GM12878 (cell line): ENCODE results near the gene BACE1-AS. TPM values are rescaled to one million over a fixed set of nuclear protein-coding genes. Genes with fewer than 3 reads are reported as not detected.

ENCODE experiments used
- ATAC-seq: fragments of 200-7000 bp; cut with Tn5 transposase; 3 replicates; pipeline ENCODE4 v1.9.1; 2020; ENCODE audit warnings: mild to moderate bottlenecking, moderate library complexity
- BruUV-seq: library from RNA; stranded (reverse); fragments of 400-500 nt; replicated peaks from 2 replicates; lab custom pipeline; 2021; lab: Mats Ljungman, UMichigan
- CTCF ChIA-PET: fragments of 300-600 bp; sonication (Branson Sonifier 250); formaldehyde crosslinking; extraction: SDS; loops from one replicate; lab custom pipeline; 2021; ENCODE audit warnings: inconsistent platforms; lab: Yijun Ruan, JAX
- POLR2A ChIA-PET: fragments of 350-600 bp; formaldehyde crosslinking; extraction: SDS; loops from one replicate; lab custom pipeline; 2021; ENCODE audit warnings: inconsistent platforms; lab: Charles Lee
- RAD21 ChIA-PET: fragments of 300-600 bp; sonication (Branson Sonifier 250); formaldehyde crosslinking; loops from one replicate; lab custom pipeline; 2023; ENCODE audit warnings: antibody characterized with exemption; ENCODE audit not compliant: unreplicated experiment; lab: Charles Lee
- SMC1A ChIA-PET: fragments of 300-600 bp; sonication (Branson Sonifier 250); formaldehyde crosslinking; loops from one replicate; lab custom pipeline; 2023; ENCODE audit not compliant: unreplicated experiment, uncharacterized antibody; lab: Charles Lee
- DNase-seq: peaks from one replicate; pipeline ENCODE4 v3.0.0-alpha.2; 2011; ENCODE audit warnings: low read depth, low spot score
- FAIRE-seq: peaks from 3 replicates; lab custom pipeline; 2011; peaks lifted over from hg19 to GRCh38; lab: Jason Lieb, UNC
- H2AFZ ChIP-seq: 2 replicates; pipeline ENCODE4 v1.6.0; 2011; ENCODE audit warnings: low read depth, low read length, control low read depth; ENCODE audit not compliant: control insufficient read depth
- H3K27ac ChIP-seq: 2 replicates; pipeline ENCODE4 v1.5.1; 2011; ENCODE audit warnings: control low read depth; ENCODE audit not compliant: control insufficient read depth, insufficient read depth
- H3K27me3 ChIP-seq, 2 experiments: replicated peaks in 1 of 2; 2 replicates each; pipeline versions ENCODE4 v1.6.0 to v1.6.1; 2011; ENCODE audit warnings: low read length in 1 of 2; ENCODE audit not compliant: control insufficient read depth in 2 of 2, insufficient read depth in 2 of 2
- H3K36me3 ChIP-seq, 2 experiments: 2 replicates each; pipeline ENCODE4 v1.5.1; 2011; ENCODE audit warnings: low read length in 1 of 2; ENCODE audit not compliant: control insufficient read depth in 2 of 2, insufficient read depth in 2 of 2
- H3K4me1 ChIP-seq: 2 replicates; pipeline ENCODE4 v1.6.1; 2011; ENCODE audit warnings: mild to moderate bottlenecking, low read length, moderate library complexity, mixed read lengths; ENCODE audit not compliant: control insufficient read depth, insufficient read depth
- H3K4me2 ChIP-seq: 2 replicates; pipeline ENCODE4 v1.6.0; 2011; ENCODE audit warnings: control low read depth; ENCODE audit not compliant: control insufficient read depth, insufficient read depth
- H3K4me3 ChIP-seq: fragments of 200-600 bp; sonication (generic); 2 replicates; pipeline ENCODE4 v1.5.1; 2016
- H3K79me2 ChIP-seq: 2 replicates; pipeline ENCODE4 v1.6.0; 2011; ENCODE audit warnings: low read length; ENCODE audit not compliant: control insufficient read depth, insufficient read depth
- H3K9ac ChIP-seq: 2 replicates; pipeline ENCODE4 v1.8.0; 2011; ENCODE audit warnings: low read length, control low read depth, mixed read lengths; ENCODE audit not compliant: control insufficient read depth, insufficient read depth
- H3K9me3 ChIP-seq: replicated peaks from 3 replicates; pipeline ENCODE4 v1.5.1; 2011; ENCODE audit warnings: mild to moderate bottlenecking, low read length; ENCODE audit not compliant: control insufficient read depth, insufficient read depth
- H4K20me1 ChIP-seq: 2 replicates; pipeline ENCODE4 v1.6.0; 2011; ENCODE audit not compliant: control insufficient read depth, insufficient read depth
- SP1 ChIP-seq: IDR thresholded peaks from one replicate; pipeline ENCODE4 v1.6.1; 2011; ENCODE audit warnings: low read depth, low read length
- SRF ChIP-seq, 2 experiments: IDR thresholded peaks; 2 replicates each; pipeline ENCODE4 v1.6.1; 2011; ENCODE audit warnings: low read depth in 2 of 2, low read length in 2 of 2, mild to moderate bottlenecking in 1 of 2, moderate library complexity in 1 of 2
- WGBS: methylation state at CpG from one replicate; pipeline ENCODE4 v1.1.6; 2016; ENCODE audit warnings: low lambda C conversion rate; ENCODE audit not compliant: insufficient replicate concordance, insufficient coverage; ENCODE audit errors: missing lambda C conversion rate; 5-methylcytosine and 5-hydroxymethylcytosine counted together
- in situ Hi-C: fragments of 300-500 bp; cut with MboI; formaldehyde crosslinking; loops from 9 replicates; pipeline ENCODE4 v1.14.3; 2018; ENCODE audit warnings: mixed read lengths
- intact Hi-C: fragments of 100-400 bp; cut with micrococcal nuclease; formaldehyde crosslinking; loops from one replicate; pipeline ENCODE4 v1.14.2; 2022; ENCODE audit not compliant: unreplicated experiment
- polyA plus RNA-seq, 11 experiments: library from polyadenylated mRNA; depleted of rRNA in 4 of 11; unstranded in 6 of 11; stranded (reverse) in 5 of 11; fragments of >200 nt; fragmentation: Nextera tagmentation in 4 of 11; fragmentation: Illumina TruSeq in 1 of 11; extraction: Ambion mirVana in 4 of 11; extraction: Trizol in 1 of 11; gene quantifications; 1 replicate in 1 of 11; 2 replicates in 10 of 11; pipeline versions ENCODE4 v1.2.1 to v1.2.3, GENCODE V29; 2011 to 2016; ENCODE audit warnings: inconsistent platforms in 2 of 11, missing spikeins in 2 of 11, low read depth in 1 of 11
- small RNA-seq: library from RNA; depleted of rRNA; stranded (forward); fragments of <200 nt; gene quantifications from one replicate; pipeline ENCODE3, GENCODE V24; 2014
- total RNA-seq, 4 experiments: library from RNA; depleted of rRNA in 3 of 4; stranded (reverse); fragments of >200 nt in 3 of 4; fragmentation: Illumina TruSeq in 1 of 4; extraction: Trizol in 1 of 4; gene quantifications; 2 replicates each; pipeline versions ENCODE4 v1.2.1 to v1.2.3, GENCODE V29; 2013 to 2021

Gene BACE1-AS
- total and polyA plus RNA-seq, 10 of the 15 experiments (the other 5 are each of a cell fraction or from before 2014, with no cell fraction given) = 2.0 to 6.7 (median 3.9) TPM

DNA sequence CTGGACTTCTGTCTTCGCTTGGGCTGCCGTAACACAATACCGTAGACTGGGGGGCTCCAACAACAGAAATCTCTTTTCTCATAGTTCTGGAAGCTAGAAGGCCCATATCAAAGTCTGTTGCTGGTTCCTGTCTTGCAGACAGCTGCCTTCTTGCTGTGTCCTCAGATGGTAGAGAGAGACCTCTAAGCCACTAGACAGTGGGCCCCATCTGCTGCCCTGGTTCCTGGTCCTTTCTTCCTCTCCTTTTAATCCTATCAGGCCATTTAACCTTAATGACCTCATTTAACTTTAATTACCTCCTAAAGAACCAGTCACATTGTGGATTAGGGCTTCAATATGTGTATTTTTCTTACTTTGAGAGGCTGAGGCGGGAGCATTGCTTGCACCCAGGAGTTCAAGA, 45.9 kb downstream of the BACE1-AS start:
- no peak overlapping the region for H3K27ac ChIP-seq
- intact Hi-C loops (no loop called here), in situ Hi-C loops (no loop called here)
- no peak overlapping the region for H3K9ac ChIP-seq
- CTCF ChIA-PET = no interaction called here
- H3K9me3 ChIP-seq = no peaks in the 10 kb centered on the region
- H3K4me1 ChIP-seq = no peaks in the 10 kb centered on the region
- H3K4me3 ChIP-seq = no peak overlapping the region
- RAD21 ChIA-PET = no interaction called here
- TF ChIP-seq SP1 = no peak
- no peak for TF ChIP-seq SRF (IDR thresholded peaks at IDR 0.05; ENCODE audit: low read depth in 2 of 2, low read length in 2 of 2)
- FAIRE-seq = no peak
- no peaks in the 10 kb centered on the region for H4K20me1 ChIP-seq
- POLR2A ChIA-PET = no interaction called here
- no peak overlapping the region for H3K4me2 ChIP-seq
- no peaks in the 10 kb centered on the region; a peak in 1 of 4 replicates for H3K36me3 ChIP-seq
- WGBS = 100% methylated on average over 4 of the region's 4 CpGs
- H2AFZ ChIP-seq = no peak overlapping the region
- DNase-seq = no peak
- SMC1A ChIA-PET = no interaction called here
- no peaks in the 10 kb centered on the region for H3K79me2 ChIP-seq
- BruUV-seq = no TSS peak
- no peak for ATAC-seq
- no peaks in the 10 kb centered on the region for H3K27me3 ChIP-seq

Small RNAs within 50 kb of the gene (small RNA-seq; reads per million reads assigned to genes)
- gene RF00564 = not detected

Other genes with a start within 250 kb of the BACE1-AS start
Only the 7 nearest of the 8 such genes appear.
- 47.5 and 62.2 TPM in 2 replicates for gene PAFAH1B2, start 147.1 kb upstream of the BACE1-AS start, total RNA-seq (2014; rRNA removed)
- 47.8 and 48.3 TPM in 2 replicates for gene PAFAH1B2, start 147.1 kb upstream of the BACE1-AS start, total RNA-seq (2014; rRNA removed; fragmentation: Illumina TruSeq; extraction: Trizol)
- gene PAFAH1B2, start 147.1 kb upstream of the BACE1-AS start, total RNA-seq (2021) = 49.3 and 49.6 TPM in 2 replicates
- gene PAFAH1B2, start 147.1 kb upstream of the BACE1-AS start, polyA plus RNA-seq (2011; rRNA removed) = 32.1 and 36.1 TPM in 2 replicates
- gene PAFAH1B2, start 147.1 kb upstream of the BACE1-AS start, polyA plus RNA-seq (2014; fragmentation: Illumina TruSeq; extraction: Trizol) = 25.5 and 32.2 TPM in 2 replicates
- gene PAFAH1B2, start 147.1 kb upstream of the BACE1-AS start, polyA plus RNA-seq (2014; fragmentation: Nextera tagmentation; extraction: Ambion mirVana) = 10 to 100 TPM; 17.6 to 64.8 TPM
- 19.2 and 22.0 TPM in 2 replicates for gene PAFAH1B2, start 147.1 kb upstream of the BACE1-AS start, polyA plus RNA-seq (2014; rRNA removed)
- 10 to 100 TPM; 51.1 to 53.2 TPM for gene PAFAH1B2, start 147.1 kb upstream of the BACE1-AS start, polyA plus RNA-seq (2016; fragmentation: Nextera tagmentation; extraction: Ambion mirVana)
- gene SIDT2, start 112.6 kb upstream of the BACE1-AS start, total RNA-seq (2014; rRNA removed) = 9.1 and 11.6 TPM in 2 replicates
- gene SIDT2, start 112.6 kb upstream of the BACE1-AS start, total RNA-seq (2014; rRNA removed; fragmentation: Illumina TruSeq; extraction: Trizol) = 8.4 and 9.0 TPM in 2 replicates
- gene SIDT2, start 112.6 kb upstream of the BACE1-AS start, total RNA-seq (2021) = 20.7 and 23.9 TPM in 2 replicates
- 9.5 and 20.7 TPM in 2 replicates for gene SIDT2, start 112.6 kb upstream of the BACE1-AS start, polyA plus RNA-seq (2011; rRNA removed)
- gene SIDT2, start 112.6 kb upstream of the BACE1-AS start, polyA plus RNA-seq (2014; fragmentation: Illumina TruSeq; extraction: Trizol) = 12.7 and 16.3 TPM in 2 replicates
- 1 to 10 TPM; 4.9 to 5.7 TPM for gene SIDT2, start 112.6 kb upstream of the BACE1-AS start, polyA plus RNA-seq (2014; fragmentation: Nextera tagmentation; extraction: Ambion mirVana)
- 16.5 and 19.3 TPM in 2 replicates for gene SIDT2, start 112.6 kb upstream of the BACE1-AS start, polyA plus RNA-seq (2014; rRNA removed)
- 1 to 10 TPM; 5.4 to 6.8 TPM for gene SIDT2, start 112.6 kb upstream of the BACE1-AS start, polyA plus RNA-seq (2016; fragmentation: Nextera tagmentation; extraction: Ambion mirVana)
- gene TAGLN, start 92.0 kb upstream of the BACE1-AS start, total RNA-seq (2014; rRNA removed) = 1.9 and 2.0 TPM in 2 replicates
- 1.5 and 1.6 TPM in 2 replicates for gene TAGLN, start 92.0 kb upstream of the BACE1-AS start, total RNA-seq (2014; rRNA removed; fragmentation: Illumina TruSeq; extraction: Trizol)
- 3.9 and 4.6 TPM in 2 replicates for gene TAGLN, start 92.0 kb upstream of the BACE1-AS start, total RNA-seq (2021)
- gene TAGLN, start 92.0 kb upstream of the BACE1-AS start, polyA plus RNA-seq (2011; rRNA removed) = 3.5 and 3.9 TPM in 2 replicates
- 1.9 and 4.8 TPM in 2 replicates for gene TAGLN, start 92.0 kb upstream of the BACE1-AS start, polyA plus RNA-seq (2014; fragmentation: Illumina TruSeq; extraction: Trizol)
- 1 to 10 TPM in 1 of 2 experiments, under 1 TPM in 1; 0.26 to 1.0 TPM for gene TAGLN, start 92.0 kb upstream of the BACE1-AS start, polyA plus RNA-seq (2014; fragmentation: Nextera tagmentation; extraction: Ambion mirVana)
- gene TAGLN, start 92.0 kb upstream of the BACE1-AS start, polyA plus RNA-seq (2014; rRNA removed) = 3.6 and 4.0 TPM in 2 replicates
- gene TAGLN, start 92.0 kb upstream of the BACE1-AS start, polyA plus RNA-seq (2016; fragmentation: Nextera tagmentation; extraction: Ambion mirVana) = 1 to 10 TPM in 1 of 2 experiments, under 1 TPM in 1; 0.68 to 1.2 TPM
- gene PCSK7, start 59.3 kb upstream of the BACE1-AS start, total RNA-seq (2014; rRNA removed) = 55.7 and 59.3 TPM in 2 replicates
- gene PCSK7, start 59.3 kb upstream of the BACE1-AS start, total RNA-seq (2014; rRNA removed; fragmentation: Illumina TruSeq; extraction: Trizol) = 38.3 and 42.5 TPM in 2 replicates
- 69.8 and 81.5 TPM in 2 replicates for gene PCSK7, start 59.3 kb upstream of the BACE1-AS start, total RNA-seq (2021)
- gene PCSK7, start 59.3 kb upstream of the BACE1-AS start, polyA plus RNA-seq (2011; rRNA removed) = 29.5 and 45.9 TPM in 2 replicates
- gene PCSK7, start 59.3 kb upstream of the BACE1-AS start, polyA plus RNA-seq (2014; fragmentation: Illumina TruSeq; extraction: Trizol) = 42.5 and 61.2 TPM in 2 replicates
- gene PCSK7, start 59.3 kb upstream of the BACE1-AS start, polyA plus RNA-seq (2014; fragmentation: Nextera tagmentation; extraction: Ambion mirVana) = 1 to 10 TPM; 5.5 to 5.7 TPM
- gene PCSK7, start 59.3 kb upstream of the BACE1-AS start, polyA plus RNA-seq (2014; rRNA removed) = 68.0 and 73.0 TPM in 2 replicates
- gene PCSK7, start 59.3 kb upstream of the BACE1-AS start, polyA plus RNA-seq (2016; fragmentation: Nextera tagmentation; extraction: Ambion mirVana) = 10 to 100 TPM; 51.4 to 51.8 TPM
- gene RNF214, start 58.7 kb upstream of the BACE1-AS start, total RNA-seq (2014; rRNA removed) = 6.0 and 7.0 TPM in 2 replicates
- 8.2 and 8.3 TPM in 2 replicates for gene RNF214, start 58.7 kb upstream of the BACE1-AS start, total RNA-seq (2014; rRNA removed; fragmentation: Illumina TruSeq; extraction: Trizol)
- 15.2 and 16.8 TPM in 2 replicates for gene RNF214, start 58.7 kb upstream of the BACE1-AS start, total RNA-seq (2021)
- gene RNF214, start 58.7 kb upstream of the BACE1-AS start, polyA plus RNA-seq (2011; rRNA removed) = 10.0 and 12.7 TPM in 2 replicates
- 13.8 and 19.9 TPM in 2 replicates for gene RNF214, start 58.7 kb upstream of the BACE1-AS start, polyA plus RNA-seq (2014; fragmentation: Illumina TruSeq; extraction: Trizol)
- gene RNF214, start 58.7 kb upstream of the BACE1-AS start, polyA plus RNA-seq (2014; fragmentation: Nextera tagmentation; extraction: Ambion mirVana) = 1 to 10 TPM; 4.8 to 6.2 TPM
- 8.2 and 11.4 TPM in 2 replicates for gene RNF214, start 58.7 kb upstream of the BACE1-AS start, polyA plus RNA-seq (2014; rRNA removed)
- 10 to 100 TPM; 12.8 to 15.3 TPM for gene RNF214, start 58.7 kb upstream of the BACE1-AS start, polyA plus RNA-seq (2016; fragmentation: Nextera tagmentation; extraction: Ambion mirVana)
- 0.44 and 0.56 TPM in 2 replicates for gene BACE1, start 24.9 kb downstream of the BACE1-AS start, total RNA-seq (2014; rRNA removed)
- 0.05 and 0.09 TPM in 2 replicates for gene BACE1, start 24.9 kb downstream of the BACE1-AS start, total RNA-seq (2014; rRNA removed; fragmentation: Illumina TruSeq; extraction: Trizol)
- 0.29 and 0.62 TPM in 2 replicates for gene BACE1, start 24.9 kb downstream of the BACE1-AS start, total RNA-seq (2021)
- 1.1 and 1.6 TPM in 2 replicates for gene BACE1, start 24.9 kb downstream of the BACE1-AS start, polyA plus RNA-seq (2011; rRNA removed)
- gene BACE1, start 24.9 kb downstream of the BACE1-AS start, polyA plus RNA-seq (2014; fragmentation: Illumina TruSeq; extraction: Trizol) = 0.05 and 0.10 TPM in 2 replicates
- gene BACE1, start 24.9 kb downstream of the BACE1-AS start, polyA plus RNA-seq (2014; fragmentation: Nextera tagmentation; extraction: Ambion mirVana) = under 1 TPM; 0.07 to 0.23 TPM
- gene BACE1, start 24.9 kb downstream of the BACE1-AS start, polyA plus RNA-seq (2014; rRNA removed) = 0.08 and 0.38 TPM in 2 replicates
- under 1 TPM; 0.26 to 0.86 TPM for gene BACE1, start 24.9 kb downstream of the BACE1-AS start, polyA plus RNA-seq (2016; fragmentation: Nextera tagmentation; extraction: Ambion mirVana)
- gene CEP164, start 36.5 kb downstream of the BACE1-AS start, total RNA-seq (2014; rRNA removed) = 20.7 and 21.4 TPM in 2 replicates
- gene CEP164, start 36.5 kb downstream of the BACE1-AS start, total RNA-seq (2014; rRNA removed; fragmentation: Illumina TruSeq; extraction: Trizol) = 19.1 and 20.6 TPM in 2 replicates
- 24.7 and 31.2 TPM in 2 replicates for gene CEP164, start 36.5 kb downstream of the BACE1-AS start, total RNA-seq (2021)
- gene CEP164, start 36.5 kb downstream of the BACE1-AS start, polyA plus RNA-seq (2011; rRNA removed) = 7.3 and 9.4 TPM in 2 replicates
- 17.5 and 20.1 TPM in 2 replicates for gene CEP164, start 36.5 kb downstream of the BACE1-AS start, polyA plus RNA-seq (2014; fragmentation: Illumina TruSeq; extraction: Trizol)
- gene CEP164, start 36.5 kb downstream of the BACE1-AS start, polyA plus RNA-seq (2014; fragmentation: Nextera tagmentation; extraction: Ambion mirVana) = 1 to 10 TPM; 4.2 to 6.7 TPM
- gene CEP164, start 36.5 kb downstream of the BACE1-AS start, polyA plus RNA-seq (2014; rRNA removed) = 20.7 and 21.9 TPM in 2 replicates
- 10 to 100 TPM; 15.2 to 20.3 TPM for gene CEP164, start 36.5 kb downstream of the BACE1-AS start, polyA plus RNA-seq (2016; fragmentation: Nextera tagmentation; extraction: Ambion mirVana)